GM10248 (cell line): ENCODE data around the gene RSPH3.
"Not testable (repeated sequence)": the region's sequence is repeated elsewhere in the genome, so short reads cannot be mapped to it uniquely, and the experiment has no call there.

Experiments used
- CTCF ChIA-PET: fragments of 300-600 bp; sonication (Branson Sonifier 250); formaldehyde crosslinking; extraction: SDS; loops from one replicate; lab custom pipeline; 2021; ENCODE audit warnings: antibody characterized with exemption; lab: Yijun Ruan, JAX
- POLR2A ChIA-PET: fragments of 350-650 bp; sonication (Branson Sonifier 250); formaldehyde crosslinking; extraction: SDS; loops from one replicate; lab custom pipeline; 2020; ENCODE audit warnings: antibody characterized with exemption; lab: Yijun Ruan, JAX
- DNase-seq: peaks from one replicate; pipeline ENCODE4 v3.0.0; 2012; ENCODE audit errors: extremely low spot score
- TF ChIP-seq, protein P1 (sequence below): IDR thresholded peaks from 2 replicates; pipeline ENCODE4 v1.5.1; 2012; ENCODE audit warnings: mild to moderate bottlenecking, low read depth; ENCODE audit errors: extremely low read depth, missing control alignments, control extremely low read depth

RSPH3 gene

DNA sequence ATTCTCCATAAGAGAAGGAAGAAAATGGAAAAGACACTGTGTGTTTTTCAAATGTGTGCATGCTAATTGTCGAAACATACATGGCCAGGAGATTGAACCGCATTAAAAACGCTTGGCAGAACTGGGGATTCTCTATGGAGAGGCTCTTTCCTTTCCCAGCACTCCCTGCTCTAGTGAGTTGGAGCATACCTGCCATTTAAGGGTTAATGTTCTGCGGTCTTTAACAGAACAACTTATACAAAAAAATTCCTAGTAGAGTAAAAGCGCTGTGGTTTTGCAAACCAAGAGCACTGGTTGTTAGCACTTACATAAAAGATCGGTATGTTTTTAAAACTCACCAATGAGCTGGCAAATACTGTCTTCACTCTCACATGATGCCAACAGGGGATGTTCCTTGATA, 43.2 kb upstream of the RSPH3 start:
- DNase-seq: no peak
- CTCF ChIA-PET: interaction anchor here (0.6 to 7.9 kb wide), 39 partner anchors 9 to 912 kb away, joined by 3 to 198 read pairs (median 5); partner anchors contain the start of gene RSPH3
- TF ChIP-seq, protein P1, sequence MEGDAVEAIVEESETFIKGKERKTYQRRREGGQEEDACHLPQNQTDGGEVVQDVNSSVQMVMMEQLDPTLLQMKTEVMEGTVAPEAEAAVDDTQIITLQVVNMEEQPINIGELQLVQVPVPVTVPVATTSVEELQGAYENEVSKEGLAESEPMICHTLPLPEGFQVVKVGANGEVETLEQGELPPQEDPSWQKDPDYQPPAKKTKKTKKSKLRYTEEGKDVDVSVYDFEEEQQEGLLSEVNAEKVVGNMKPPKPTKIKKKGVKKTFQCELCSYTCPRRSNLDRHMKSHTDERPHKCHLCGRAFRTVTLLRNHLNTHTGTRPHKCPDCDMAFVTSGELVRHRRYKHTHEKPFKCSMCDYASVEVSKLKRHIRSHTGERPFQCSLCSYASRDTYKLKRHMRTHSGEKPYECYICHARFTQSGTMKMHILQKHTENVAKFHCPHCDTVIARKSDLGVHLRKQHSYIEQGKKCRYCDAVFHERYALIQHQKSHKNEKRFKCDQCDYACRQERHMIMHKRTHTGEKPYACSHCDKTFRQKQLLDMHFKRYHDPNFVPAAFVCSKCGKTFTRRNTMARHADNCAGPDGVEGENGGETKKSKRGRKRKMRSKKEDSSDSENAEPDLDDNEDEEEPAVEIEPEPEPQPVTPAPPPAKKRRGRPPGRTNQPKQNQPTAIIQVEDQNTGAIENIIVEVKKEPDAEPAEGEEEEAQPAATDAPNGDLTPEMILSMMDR: no peak
- POLR2A ChIA-PET: no interaction called here

DNA sequence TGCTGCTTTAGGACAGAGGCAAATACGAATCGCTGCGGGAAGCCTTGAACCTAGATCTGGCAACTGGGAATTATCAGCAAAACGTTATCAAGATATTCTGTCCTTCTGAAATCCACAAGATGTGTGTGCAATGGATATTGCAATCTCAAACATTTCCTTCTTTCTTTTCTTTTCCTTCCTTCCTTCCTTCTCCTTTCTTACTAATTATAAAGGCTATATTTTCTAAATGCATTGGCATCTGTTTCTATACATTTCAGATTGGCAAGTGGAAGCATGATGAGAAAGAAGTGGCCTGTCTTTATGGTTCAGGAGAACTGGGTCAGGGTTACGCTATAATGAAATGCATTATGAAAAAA, 42.8 kb upstream of the RSPH3 start:
- TF ChIP-seq, protein P1: no peak
- ChIA-PET POLR2A (no interaction called here), CTCF (interaction anchor here (0.7 to 7.9 kb wide), 27 partner anchors 10 to 911 kb away, joined by 3 to 198 read pairs (median 5); partner anchors contain the start of gene RSPH3)
- no peak for DNase-seq

DNA sequence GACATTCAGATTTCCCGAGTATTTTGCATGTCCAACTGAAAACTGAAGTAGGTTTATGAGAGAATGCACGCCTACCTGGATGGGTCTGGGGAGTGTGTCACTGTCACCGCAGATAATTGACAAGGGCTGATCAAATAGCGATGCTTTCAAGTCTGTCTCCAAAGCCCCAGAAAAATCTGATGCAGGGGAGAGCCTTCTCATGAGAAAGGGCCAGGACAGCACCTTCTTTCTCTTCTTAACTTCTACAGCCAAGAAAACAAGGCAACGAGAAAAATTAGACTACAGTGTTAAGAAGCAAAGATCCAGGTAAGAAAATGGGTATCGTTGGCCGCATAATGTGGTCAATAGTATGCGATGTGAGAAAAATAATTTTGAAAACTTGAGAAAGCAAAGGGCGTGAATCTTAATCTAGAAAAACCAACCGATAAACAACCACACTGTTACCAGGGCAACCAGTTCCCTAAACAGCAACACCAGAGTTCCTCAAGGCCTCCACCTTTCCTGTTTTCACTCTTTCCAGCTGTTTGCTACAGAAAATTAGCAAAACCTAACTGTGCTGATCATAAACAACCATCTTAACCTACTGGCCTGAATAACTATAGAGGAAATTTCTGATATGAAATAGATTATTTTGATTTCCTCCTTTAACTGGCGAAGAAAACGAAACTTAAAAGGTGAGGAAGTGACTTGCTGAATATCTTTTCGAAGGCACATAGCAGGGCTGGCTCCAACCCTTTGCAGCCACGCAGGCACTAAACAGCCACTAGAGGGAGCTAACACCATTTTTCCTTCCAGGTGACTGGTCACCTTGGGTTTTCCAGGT, 42.2 kb upstream of the RSPH3 start:
- POLR2A ChIA-PET: no interaction called here
- CTCF ChIA-PET: interaction anchor here (0.7 to 7.9 kb wide), 32 partner anchors 9 to 911 kb away, joined by 3 to 198 read pairs (median 5); partner anchors contain the start of gene RSPH3
- TF ChIP-seq, protein P1: peak; percentile 98

DNA sequence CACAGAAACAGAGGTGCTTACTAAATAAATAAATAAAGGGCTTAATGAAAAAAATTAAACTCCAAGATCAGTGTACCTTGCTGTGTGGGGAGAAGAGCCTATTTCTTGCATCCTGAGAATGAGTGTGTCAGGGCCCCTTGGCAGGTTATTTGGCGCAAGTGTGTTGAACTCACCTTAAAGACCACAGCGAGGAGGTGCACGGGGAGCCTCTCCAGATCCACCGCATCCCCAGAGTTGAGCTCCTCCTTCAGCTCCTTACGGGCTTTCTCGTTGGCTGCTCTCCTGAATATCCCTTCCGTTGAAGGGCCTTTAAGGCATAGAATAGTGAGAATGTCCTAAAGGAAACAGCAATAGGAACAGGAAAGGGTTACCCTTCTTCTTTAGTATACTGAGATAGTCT, 41.2 kb upstream of the RSPH3 start:
- TF ChIP-seq, protein P1: no peak
- ChIA-PET POLR2A (no interaction called here), CTCF (interaction anchor here (0.8 to 7.9 kb wide), 14 partner anchors 13 to 94 kb away, joined by 3 to 198 read pairs (median 6); no protein-coding TSS in a partner anchor)
- no peak for DNase-seq

More for the DNA sequence above, 42.2 kb upstream of the RSPH3 start:
- peak; percentile 62 for DNase-seq

DNA sequence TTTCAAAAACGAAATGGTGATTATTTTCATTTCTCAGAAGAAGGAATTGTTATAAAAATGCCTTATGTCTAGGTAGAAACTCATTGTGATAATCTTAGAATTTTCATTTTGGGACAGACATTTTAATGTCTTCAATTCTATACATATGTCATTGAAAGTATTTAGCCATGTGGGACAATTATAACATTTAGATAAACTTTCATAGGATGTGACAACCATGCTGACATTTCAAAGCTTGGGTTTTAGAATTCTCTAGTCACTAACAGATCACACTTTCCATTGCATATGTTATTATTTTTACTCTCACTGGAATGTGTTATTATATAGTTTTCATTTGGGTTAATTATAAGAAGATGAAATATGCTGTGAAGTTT, 39.9 kb upstream of the RSPH3 start:
- DNase-seq: no peak
- CTCF ChIA-PET: interaction anchor here (1.0 to 7.9 kb wide), 10 partner anchors 13 to 96 kb away, joined by 3 to 198 read pairs (median 6); no protein-coding TSS in a partner anchor
- POLR2A ChIA-PET: interaction anchor here (0.9 kb wide), 1 partner anchor 31 kb away, joined by 3 read pairs; no protein-coding TSS in a partner anchor
- TF ChIP-seq, protein P1: no peak

DNA sequence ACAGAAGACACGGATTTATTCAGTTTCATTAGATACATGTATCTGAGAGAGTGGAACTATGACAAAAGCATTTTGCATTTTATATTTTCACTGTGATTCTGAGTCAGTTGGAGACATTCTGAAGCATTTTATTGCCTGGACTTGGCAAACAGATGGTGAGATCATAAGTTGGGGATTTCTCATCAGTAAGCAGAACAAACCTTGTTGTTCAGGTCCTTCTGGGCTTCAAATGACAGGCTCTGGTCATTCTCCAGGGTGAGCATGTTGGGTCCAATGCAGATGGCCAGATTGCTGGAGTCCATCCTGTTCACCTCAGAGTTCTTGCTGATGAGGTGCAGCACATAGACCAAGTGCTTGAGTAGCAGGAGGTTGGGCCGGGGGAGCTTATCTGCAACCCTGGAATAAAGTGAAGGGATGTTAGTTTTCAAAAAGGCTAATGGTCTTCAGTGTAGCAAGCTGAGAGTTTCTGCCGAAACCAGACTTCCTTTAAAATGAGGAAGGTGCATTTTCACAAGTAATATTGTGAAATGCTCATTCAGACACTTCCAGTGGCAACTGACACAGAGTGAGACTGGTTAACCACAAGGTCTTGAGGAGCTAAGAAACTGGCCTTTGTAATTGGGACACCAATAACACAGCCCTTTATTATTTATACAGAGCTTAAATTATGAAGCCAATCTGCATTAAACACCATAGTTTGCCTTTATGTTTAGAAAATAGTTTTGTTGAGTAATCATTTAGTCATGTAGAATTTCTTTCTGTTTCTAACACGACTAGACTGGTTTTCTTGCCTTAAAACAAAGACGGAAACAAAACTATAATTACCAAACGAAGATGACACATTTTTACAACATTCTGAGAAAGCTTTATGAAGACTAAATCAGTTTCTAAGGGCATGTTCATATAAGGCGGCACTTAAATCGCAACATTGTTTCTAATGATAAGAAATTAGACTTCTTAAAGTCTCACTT, 39.2 kb upstream of the RSPH3 start:
- ChIA-PET POLR2A (interaction anchor here (0.5 to 0.9 kb wide), 3 partner anchors 27 to 60 kb away, joined by 3 to 9 read pairs (median 4); no protein-coding TSS in a partner anchor), CTCF (interaction anchor here (1.0 to 7.9 kb wide), 12 partner anchors 14 to 96 kb away, joined by 3 to 198 read pairs (median 6); partner anchors contain the start of gene RSPH3)
- TF ChIP-seq, protein P1: no peak
- peak; percentile 70 for DNase-seq

DNA sequence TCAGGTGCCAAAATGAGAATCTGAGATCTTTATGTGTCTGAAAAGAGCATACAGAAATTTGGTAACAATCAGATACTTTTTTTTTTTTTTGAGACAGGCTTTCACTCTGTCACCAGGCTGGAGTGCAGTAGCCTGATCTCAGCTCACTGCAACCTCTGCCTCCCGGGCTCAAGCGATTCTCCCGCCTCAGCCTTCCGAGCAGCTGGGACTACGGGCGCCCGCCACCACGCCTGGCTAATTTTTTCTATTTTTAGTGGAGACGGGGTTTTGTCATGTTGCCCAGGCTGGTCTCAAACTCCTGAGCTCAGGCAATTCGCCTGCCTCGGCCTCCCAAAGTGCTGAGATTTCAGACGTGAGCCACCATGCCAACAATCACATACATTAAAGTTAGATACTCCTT, 38.3 kb upstream of the RSPH3 start:
- DNase-seq, POLR2A ChIA-PET: not testable (repeated sequence)
- CTCF ChIA-PET: interaction anchor here (1.3 to 7.9 kb wide), 5 partner anchors 30 to 97 kb away, joined by 4 to 198 read pairs (median 11); partner anchors contain the start of gene RSPH3
